Uterus (tissue), 2 donors: ENCODE data around the gene BLNK.

ENCODE experiments used
- CTCF ChIP-seq, 4 experiments: fragments of 200-600 bp in 2 of 4; fragments of 450-650 bp in 2 of 4; sonication (generic) in 2 of 4; IDR thresholded peaks; one replicate each; pipeline ENCODE4 v1.5.1; 2016 to 2019; ENCODE audit warnings: antibody characterized with exemption in 4 of 4, mild to moderate bottlenecking in 2 of 4, moderate library complexity in 1 of 4
- POLR2A ChIP-seq, 2 donors: fragments of 450-650 bp; IDR thresholded peaks; one replicate each; pipeline ENCODE4 v1.6.1; 2016; ENCODE audit warnings: antibody characterized with exemption in 2 of 2, mild to moderate bottlenecking in 1 of 2, moderate library complexity in 1 of 2

DNA sequence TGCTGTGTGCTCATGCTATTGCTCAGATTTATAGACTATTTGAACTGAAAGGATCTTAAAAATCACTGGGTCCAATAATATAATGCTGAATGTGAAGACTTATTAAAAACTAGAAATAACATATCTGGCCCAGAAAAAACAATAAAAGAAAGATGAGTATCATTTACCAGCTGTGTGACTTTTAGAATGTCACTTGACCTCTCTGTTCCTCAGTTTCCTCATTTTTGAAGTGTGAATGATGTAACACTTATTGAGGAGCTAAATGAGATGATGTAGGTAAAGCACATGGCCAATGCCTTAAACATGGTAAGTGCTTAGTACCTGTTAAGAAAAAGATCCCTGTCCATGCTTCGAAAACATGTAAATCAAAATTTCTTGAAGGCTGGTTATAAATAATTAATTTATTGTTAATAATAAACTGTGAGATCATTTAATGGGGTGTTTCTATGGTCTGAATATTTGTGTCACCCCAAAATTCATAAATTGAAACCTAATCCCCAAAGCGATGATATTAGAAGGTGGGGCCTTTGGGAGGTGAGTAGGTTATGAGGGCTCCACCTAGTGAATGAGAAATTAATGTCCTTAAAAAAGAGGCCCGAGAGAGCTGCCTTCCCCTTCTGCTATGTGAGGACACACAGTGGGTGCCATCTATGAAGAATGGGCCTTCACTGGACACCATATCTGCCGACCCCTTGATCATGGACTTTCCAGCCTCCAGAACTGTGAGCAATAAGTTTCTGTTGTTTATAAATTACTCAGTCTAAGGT, 45.9 kb upstream of the BLNK start:
- TF ChIP-seq CTCF (IDR thresholded peaks at IDR 0.05) = no peak
- no peak for TF ChIP-seq POLR2A (IDR thresholded peaks at IDR 0.05)
